GM10266 (cell line): Measurements from ENCODE around the gene TMEM169.

ENCODE experiments used
- DNase-seq: peaks from one replicate; pipeline ENCODE4 v3.0.0; 2012; ENCODE audit errors: extremely low spot score
- TF ChIP-seq, protein P1 (sequence below): IDR thresholded peaks from 2 replicates; pipeline ENCODE4 v1.5.1; 2012; ENCODE audit warnings: mild to moderate bottlenecking, low read depth; ENCODE audit not compliant: control insufficient read depth, insufficient read depth; ENCODE audit errors: missing control alignments

TMEM169 gene

DNA sequence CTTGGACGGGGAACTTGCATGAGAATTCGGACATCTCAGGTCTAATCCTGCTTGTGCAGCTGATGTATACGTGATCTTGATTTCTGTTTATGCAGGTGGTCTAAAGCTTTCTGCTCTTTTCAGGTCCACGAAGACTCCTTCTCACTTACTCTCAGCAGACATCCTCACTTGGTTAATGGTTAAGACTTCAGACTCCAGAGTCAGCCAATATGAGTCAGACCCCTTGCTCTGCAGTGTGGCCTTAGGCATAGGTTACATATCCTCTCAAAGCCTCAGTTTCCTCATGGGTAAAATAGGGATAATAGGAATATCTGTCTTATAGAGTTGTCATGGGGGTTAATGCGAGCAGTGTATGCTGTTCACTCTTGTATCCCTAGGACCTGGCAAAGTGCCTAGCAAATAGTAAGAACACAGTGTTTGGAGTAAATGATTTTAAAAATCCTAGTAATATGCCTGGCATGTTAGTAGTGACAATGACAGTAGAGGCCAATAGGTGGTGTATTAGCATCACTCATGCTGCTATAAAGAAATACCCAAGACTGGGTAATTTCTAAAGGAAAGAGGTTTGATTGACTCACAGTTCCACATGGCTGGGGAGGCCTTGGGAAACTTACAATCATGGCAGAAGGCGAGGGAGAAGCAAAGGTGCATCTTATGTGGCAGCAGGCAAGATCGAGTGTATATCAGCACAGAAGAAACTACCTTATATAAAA, 69.8 kb downstream of the TMEM169 start:
- TF ChIP-seq, protein P1, sequence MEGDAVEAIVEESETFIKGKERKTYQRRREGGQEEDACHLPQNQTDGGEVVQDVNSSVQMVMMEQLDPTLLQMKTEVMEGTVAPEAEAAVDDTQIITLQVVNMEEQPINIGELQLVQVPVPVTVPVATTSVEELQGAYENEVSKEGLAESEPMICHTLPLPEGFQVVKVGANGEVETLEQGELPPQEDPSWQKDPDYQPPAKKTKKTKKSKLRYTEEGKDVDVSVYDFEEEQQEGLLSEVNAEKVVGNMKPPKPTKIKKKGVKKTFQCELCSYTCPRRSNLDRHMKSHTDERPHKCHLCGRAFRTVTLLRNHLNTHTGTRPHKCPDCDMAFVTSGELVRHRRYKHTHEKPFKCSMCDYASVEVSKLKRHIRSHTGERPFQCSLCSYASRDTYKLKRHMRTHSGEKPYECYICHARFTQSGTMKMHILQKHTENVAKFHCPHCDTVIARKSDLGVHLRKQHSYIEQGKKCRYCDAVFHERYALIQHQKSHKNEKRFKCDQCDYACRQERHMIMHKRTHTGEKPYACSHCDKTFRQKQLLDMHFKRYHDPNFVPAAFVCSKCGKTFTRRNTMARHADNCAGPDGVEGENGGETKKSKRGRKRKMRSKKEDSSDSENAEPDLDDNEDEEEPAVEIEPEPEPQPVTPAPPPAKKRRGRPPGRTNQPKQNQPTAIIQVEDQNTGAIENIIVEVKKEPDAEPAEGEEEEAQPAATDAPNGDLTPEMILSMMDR = no peak
- DNase-seq = no peak
